Esophagus muscularis mucosa (tissue), 4 donors: Measurements from ENCODE around the gene IFIT1B. TPM values are rescaled to one million over a fixed set of nuclear protein-coding genes. Genes with fewer than 3 reads are reported as not detected.

Experiments used
- DNase-seq: peaks from one replicate; pipeline ENCODE4 v3.0.0-alpha.2; 2017; ENCODE audit errors: extremely low spot score
- H3K27ac ChIP-seq, 4 donors: fragments of 200-600 bp; sonication (generic); replicated peaks in 1 of 4; 1 replicate in 3 of 4; 2 replicates in 1 of 4; pipeline ENCODE4 v1.5.1; 2016 to 2019; ENCODE audit warnings: mild to moderate bottlenecking in 1 of 4
- H3K27me3 ChIP-seq, 4 donors: fragments of 200-600 bp; sonication (generic); one replicate each; pipeline versions ENCODE4 v1.5.1 to v1.6.0; 2016 to 2019
- H3K36me3 ChIP-seq, 4 donors: fragments of 200-600 bp; sonication (generic); one replicate each; pipeline ENCODE4 v1.5.1; 2016 to 2019
- H3K4me1 ChIP-seq, 4 donors: fragments of 200-600 bp; sonication (generic); one replicate each; pipeline ENCODE4 v1.5.1; 2016 to 2019
- H3K4me3 ChIP-seq, 4 donors: fragments of 200-600 bp; sonication (generic); 1 replicate in 2 of 4; 2 replicates in 2 of 4; pipeline ENCODE4 v1.5.1; 2016 to 2019; ENCODE audit warnings: mild to moderate bottlenecking in 4 of 4, moderate library complexity in 1 of 4
- H3K9me3 ChIP-seq, 4 donors: fragments of 200-600 bp; sonication (generic); 1 replicate in 3 of 4; 2 replicates in 1 of 4; pipeline ENCODE4 v1.5.1; 2016 to 2019
- EP300 ChIP-seq: sonication (generic); formaldehyde crosslinking; IDR thresholded peaks from one replicate; pipeline ENCODE4 v1.6.1; 2017; ENCODE audit warnings: antibody characterized with exemption
- POLR2A ChIP-seq: fragments of 450-650 bp; IDR thresholded peaks from one replicate; pipeline ENCODE4 v1.6.1; 2017; ENCODE audit warnings: antibody characterized with exemption, moderate library complexity, mild to moderate bottlenecking, low read depth
- POLR2AphosphoS5 ChIP-seq, 2 donors: sonication (generic); formaldehyde crosslinking; IDR thresholded peaks; one replicate each; pipeline ENCODE4 v1.6.1; 2017; ENCODE audit warnings: antibody characterized with exemption in 2 of 2
- WGBS: methylation state at CpG from one replicate; pipeline ENCODE4 v1.1.5; 2018; 5-methylcytosine and 5-hydroxymethylcytosine counted together
- intact Hi-C: fragments of 100-400 bp; cut with DNase I; formaldehyde crosslinking; loops from one replicate; pipeline ENCODE4 v1.15.1; 2023
- total RNA-seq, 4 donors: library from RNA; depleted of rRNA; stranded (reverse); fragments of >200 nt; gene quantifications; one replicate each; pipeline versions ENCODE4 v1.1.0 to v1.2.1, GENCODE V29; 2016
- TF ChIP-seq, protein P1 (sequence below), 3 experiments: fragments of 200-600 bp in 2 of 3; fragments of 450-650 bp in 1 of 3; sonication (generic) in 2 of 3; IDR thresholded peaks; one replicate each; pipeline ENCODE4 v1.5.1; 2017 to 2019; ENCODE audit warnings: antibody characterized with exemption in 3 of 3, mild to moderate bottlenecking in 2 of 3, moderate library complexity in 1 of 3

The IFIT1B gene
- total RNA-seq, 4 donors from 2014 or later, result 0.33 TPM; not detected in 3

DNA sequence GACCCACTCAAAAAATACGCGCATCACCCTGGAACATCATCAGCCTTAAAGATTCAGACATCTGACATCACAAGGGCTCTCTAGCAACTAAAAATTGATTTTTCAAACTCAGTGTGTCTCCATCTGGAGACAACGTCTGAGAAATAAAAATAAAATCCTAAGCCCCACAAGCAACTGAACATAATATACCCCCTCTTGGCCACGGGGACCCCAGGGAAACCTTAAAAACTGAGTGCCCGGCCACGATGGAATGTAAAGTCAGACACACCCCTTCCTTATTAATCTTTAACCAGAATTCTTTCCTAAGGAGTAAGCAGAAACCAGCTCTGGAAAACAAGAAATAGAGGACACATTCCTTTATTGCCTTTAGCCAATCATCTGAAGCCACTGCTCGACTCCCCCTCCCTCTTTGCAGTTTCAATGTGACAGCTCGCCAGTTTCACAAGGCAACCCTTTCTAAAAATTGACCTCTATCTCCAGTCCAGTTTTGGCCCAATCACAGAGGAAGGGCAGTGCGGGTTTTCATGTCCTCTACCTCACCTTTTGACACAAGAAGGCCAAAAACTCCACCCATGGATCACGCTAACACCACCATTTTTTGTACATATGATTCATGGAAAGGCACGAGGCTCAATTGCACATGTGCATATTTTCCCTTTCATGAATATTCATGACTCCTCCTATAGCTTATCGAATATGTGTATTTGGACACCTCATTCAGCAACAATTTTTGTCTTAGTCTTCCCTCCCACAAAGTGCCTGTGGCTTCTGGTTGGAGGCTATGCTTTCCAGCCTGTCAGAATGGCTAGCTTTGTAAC, 25.9 kb upstream of the IFIT1B start:
- DNase-seq, result no peak
- intact Hi-C loops, result no loop called here
- peaks cover 33 to 47% (median 38%) of the 10 kb centered on the region in 4 donors for H3K4me1 ChIP-seq
- WGBS, result 56% methylated on average over 12 of the region's 12 CpGs
- TF ChIP-seq, protein P1, sequence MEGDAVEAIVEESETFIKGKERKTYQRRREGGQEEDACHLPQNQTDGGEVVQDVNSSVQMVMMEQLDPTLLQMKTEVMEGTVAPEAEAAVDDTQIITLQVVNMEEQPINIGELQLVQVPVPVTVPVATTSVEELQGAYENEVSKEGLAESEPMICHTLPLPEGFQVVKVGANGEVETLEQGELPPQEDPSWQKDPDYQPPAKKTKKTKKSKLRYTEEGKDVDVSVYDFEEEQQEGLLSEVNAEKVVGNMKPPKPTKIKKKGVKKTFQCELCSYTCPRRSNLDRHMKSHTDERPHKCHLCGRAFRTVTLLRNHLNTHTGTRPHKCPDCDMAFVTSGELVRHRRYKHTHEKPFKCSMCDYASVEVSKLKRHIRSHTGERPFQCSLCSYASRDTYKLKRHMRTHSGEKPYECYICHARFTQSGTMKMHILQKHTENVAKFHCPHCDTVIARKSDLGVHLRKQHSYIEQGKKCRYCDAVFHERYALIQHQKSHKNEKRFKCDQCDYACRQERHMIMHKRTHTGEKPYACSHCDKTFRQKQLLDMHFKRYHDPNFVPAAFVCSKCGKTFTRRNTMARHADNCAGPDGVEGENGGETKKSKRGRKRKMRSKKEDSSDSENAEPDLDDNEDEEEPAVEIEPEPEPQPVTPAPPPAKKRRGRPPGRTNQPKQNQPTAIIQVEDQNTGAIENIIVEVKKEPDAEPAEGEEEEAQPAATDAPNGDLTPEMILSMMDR (IDR thresholded peaks at IDR 0.05), result no peak
- TF ChIP-seq POLR2A (no peak), EP300 (no peak), POLR2AphosphoS5 (IDR thresholded peaks at IDR 0.05) (no peak)
- no peaks in the 10 kb centered on the region for H3K36me3 ChIP-seq
- peak overlapping the region in 1 of 4 donors; percentile 14 for H3K4me3 ChIP-seq
- H3K27ac ChIP-seq, result peak overlapping the region; percentile 65 to 78 (median 74)
- H3K9me3 ChIP-seq, result no peaks in the 10 kb centered on the region
- H3K27me3 ChIP-seq, result no peaks in the 10 kb centered on the region

DNA sequence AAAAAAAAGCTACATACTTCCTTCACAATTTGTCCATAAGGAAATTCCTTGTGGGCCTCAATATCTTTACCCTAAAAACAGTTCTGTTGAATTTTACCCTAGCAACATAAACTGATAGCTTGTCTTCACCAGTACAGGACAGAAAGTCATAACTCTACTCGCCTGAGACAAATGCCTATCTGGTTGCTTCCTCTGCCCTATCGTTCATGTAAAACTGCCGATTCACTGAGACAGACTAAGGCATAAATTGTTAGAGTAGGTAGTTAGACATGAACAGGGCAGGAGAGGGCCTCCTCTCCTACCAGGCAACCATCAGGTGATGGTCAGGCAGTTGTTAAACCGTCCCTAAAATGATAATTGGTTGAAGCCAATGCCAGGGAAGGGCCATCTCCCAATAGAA, 25.1 kb upstream of the IFIT1B start:
- H3K27me3 ChIP-seq, result no peaks in the 10 kb centered on the region
- DNase-seq, result no peak
- H3K4me3 ChIP-seq, result no peak overlapping the region
- no peaks in the 10 kb centered on the region for H3K36me3 ChIP-seq
- TF ChIP-seq EP300 (no peak), POLR2AphosphoS5 (IDR thresholded peaks at IDR 0.05) (no peak), POLR2A (no peak)
- TF ChIP-seq, protein P1 (IDR thresholded peaks at IDR 0.05), result no peak
- intact Hi-C loops, result no loop called here
- H3K27ac ChIP-seq, result peak overlapping the region in 1 of 4 donors; percentile 78
- WGBS, result 94% methylated on average over 4 of the region's 4 CpGs
- peaks cover 28 to 38% (median 31%) of the 10 kb centered on the region in 4 donors for H3K4me1 ChIP-seq
- no peaks in the 10 kb centered on the region for H3K9me3 ChIP-seq

DNA sequence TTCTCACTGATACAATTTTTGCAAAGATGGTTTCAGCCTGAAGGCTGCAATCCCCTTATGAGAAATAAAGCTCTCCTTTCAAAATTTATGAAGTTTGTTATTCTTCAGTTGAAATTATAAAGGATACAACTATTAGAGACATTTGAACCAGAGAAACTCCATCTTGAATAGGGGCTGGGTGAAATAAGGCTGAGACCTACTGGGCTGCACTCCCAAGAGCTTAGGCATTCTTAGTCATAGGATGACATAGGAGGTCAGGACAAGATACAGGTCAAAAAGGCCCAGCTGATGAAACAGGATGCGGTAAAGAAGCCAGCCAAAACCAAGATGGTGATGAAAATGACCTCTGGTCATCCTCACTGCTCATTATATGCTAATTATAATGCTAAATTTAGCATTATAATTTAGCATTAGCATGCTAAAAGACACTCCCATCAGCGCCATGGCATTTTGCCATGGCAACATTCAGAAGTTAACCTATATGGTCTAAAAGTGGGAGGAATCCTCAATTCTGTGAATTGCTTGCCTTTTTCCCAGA, 22.4 kb upstream of the IFIT1B start:
- DNase-seq, result no peak
- Histone ChIP-seq H3K4me3 (no peak overlapping the region), H3K27me3 (no peaks in the 10 kb centered on the region), H3K27ac (no peak overlapping the region), H3K4me1 (peaks cover 17 to 21% (median 20%) of the 10 kb centered on the region in 4 donors), H3K36me3 (no peaks in the 10 kb centered on the region), H3K9me3 (no peaks in the 10 kb centered on the region)
- WGBS, result 97% methylated on average over 2 of the region's 2 CpGs
- TF ChIP-seq POLR2AphosphoS5 (IDR thresholded peaks at IDR 0.05), result no peak
- intact Hi-C loops, result no loop called here

DNA sequence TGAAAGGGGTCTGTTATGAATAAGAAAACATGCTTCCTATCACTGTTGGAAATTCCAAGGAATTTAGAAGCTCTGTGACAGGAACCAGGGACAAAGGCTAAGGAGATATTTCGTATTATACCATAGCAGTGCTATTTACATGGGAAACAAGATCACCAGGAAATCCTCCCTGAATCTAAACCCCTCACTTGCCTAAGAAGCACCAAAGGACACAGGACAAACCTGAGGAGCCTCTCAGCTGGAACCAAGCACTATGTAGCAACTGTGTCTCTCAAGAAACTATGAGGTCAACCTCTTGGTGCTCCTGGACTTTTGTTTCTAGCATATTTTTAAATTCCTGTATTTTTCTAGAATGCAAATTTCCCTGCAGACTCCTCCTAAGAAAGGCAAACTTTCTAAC, 20.8 kb upstream of the IFIT1B start:
- no peaks in the 10 kb centered on the region for H3K36me3 ChIP-seq
- WGBS, result 88% methylated on average over 1 of the region's 1 CpG
- H3K27ac ChIP-seq, result no peak overlapping the region
- H3K4me1 ChIP-seq, result peaks cover 1 to 5% (median 4%) of the 10 kb centered on the region in 4 donors
- no peaks in the 10 kb centered on the region for H3K9me3 ChIP-seq
- H3K4me3 ChIP-seq, result no peak overlapping the region
- no peaks in the 10 kb centered on the region for H3K27me3 ChIP-seq
- intact Hi-C loops, result no loop called here
- no peak for DNase-seq
- TF ChIP-seq POLR2AphosphoS5 (IDR thresholded peaks at IDR 0.05) (no peak), EP300 (no peak), POLR2A (no peak)
- TF ChIP-seq, protein P1 (IDR thresholded peaks at IDR 0.05), result no peak

DNA sequence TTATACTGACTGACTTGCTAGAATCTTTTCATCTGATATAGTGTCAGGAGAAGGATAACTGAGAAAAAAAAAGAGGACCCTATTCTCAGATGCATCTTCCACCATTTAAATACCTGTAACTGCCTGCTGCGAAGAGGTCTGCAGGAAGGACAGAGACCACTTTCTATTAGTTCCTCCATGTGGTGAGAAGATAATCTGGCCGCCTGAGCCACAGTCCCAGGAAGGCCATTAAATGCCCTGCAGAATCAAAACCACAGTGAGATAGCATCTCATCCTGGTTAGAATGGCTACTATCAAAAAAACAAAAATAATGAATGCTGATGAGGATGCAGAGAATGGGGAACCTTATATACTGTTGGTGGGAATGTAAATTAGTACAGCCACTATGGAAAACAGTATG, 19.9 kb upstream of the IFIT1B start:
- DNase-seq, result no peak
- H3K36me3 ChIP-seq, result no peaks in the 10 kb centered on the region
- WGBS, result 87% methylated on average over 2 of the region's 2 CpGs
- H3K27me3 ChIP-seq, result no peaks in the 10 kb centered on the region
- no peaks in the 10 kb centered on the region for H3K9me3 ChIP-seq
- peaks cover 0 to 4% (median under 1%) of the 10 kb centered on the region in 4 donors for H3K4me1 ChIP-seq
- H3K27ac ChIP-seq, result no peak overlapping the region
- no peak overlapping the region for H3K4me3 ChIP-seq
- intact Hi-C loops, result no loop called here
- TF ChIP-seq POLR2A (no peak), POLR2AphosphoS5 (IDR thresholded peaks at IDR 0.05) (no peak), EP300 (no peak)
- TF ChIP-seq, protein P1 (IDR thresholded peaks at IDR 0.05), result no peak
